Stimulated activated naive CD8-positive, alpha-beta T cell treated with anti-CD3 and anti-CD28 coated beads, Interleukin-15, amount 100 ng/mL, for 72 hours (primary cell): Measurements from ENCODE around the gene ZNF74.
"Not testable (repeated sequence)": the region's sequence is repeated elsewhere in the genome, so short reads cannot be mapped to it uniquely, and the experiment has no call there.

ENCODE experiments used
- ATAC-seq: fragments of 150-1000 bp; cut with Tn5 transposase; 2 replicates; pipeline ENCODE4 v1.10.0; 2021; ENCODE audit warnings: mild to moderate bottlenecking, moderate library complexity
- DNase-seq, 2 donors: peaks; one replicate each; pipeline ENCODE4 v3.0.0; 2021 to 2022
- H3K27ac Mint-ChIP-seq, 2 donors: one replicate each; pipeline ENCODE4 v1.8.0; 2022; ENCODE audit warnings: mild to moderate bottlenecking in 2 of 2, mixed read lengths in 2 of 2, moderate library complexity in 2 of 2
- H3K27me3 Mint-ChIP-seq: one replicate; pipeline ENCODE4 v1.8.0; 2022; ENCODE audit warnings: mixed read lengths
- H3K4me1 Mint-ChIP-seq: one replicate; pipeline ENCODE4 v1.8.0; 2022; ENCODE audit warnings: mild to moderate bottlenecking, mixed read lengths
- H3K4me3 Mint-ChIP-seq, 2 donors: one replicate each; pipeline ENCODE4 v1.8.0; 2022; ENCODE audit warnings: mild to moderate bottlenecking in 2 of 2, mixed read lengths in 2 of 2, moderate library complexity in 1 of 2
- H3K9me3 Mint-ChIP-seq, 2 donors: one replicate each; pipeline ENCODE4 v1.8.0; 2022; ENCODE audit warnings: mixed read lengths in 2 of 2

The ZNF74 gene

DNA sequence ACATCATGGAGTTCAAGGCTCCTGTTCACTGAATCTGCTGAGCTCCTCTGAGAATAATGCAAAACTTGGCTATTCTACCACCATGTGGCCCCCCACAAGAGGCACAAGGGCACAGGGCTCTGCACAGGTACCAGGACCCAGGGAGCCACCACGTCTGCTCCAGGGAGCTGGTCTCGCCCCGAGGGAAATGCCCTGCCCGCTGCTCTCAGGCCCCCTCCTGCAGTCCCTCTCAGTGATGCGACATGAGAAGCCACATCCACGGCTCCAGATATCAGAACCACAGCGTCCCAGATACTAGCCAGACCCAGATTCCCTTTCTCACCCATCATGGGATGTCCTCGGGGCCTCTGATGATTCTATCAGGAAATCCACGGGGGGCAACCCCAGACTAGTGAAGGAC, 27.1 kb upstream of the ZNF74 start:
- peaks cover 18% of the 10 kb centered on the region for H3K4me1 Mint-ChIP-seq
- H3K27ac Mint-ChIP-seq, DNase-seq, H3K4me3 Mint-ChIP-seq, ATAC-seq, H3K9me3 Mint-ChIP-seq, H3K27me3 Mint-ChIP-seq: not testable (repeated sequence)

DNA sequence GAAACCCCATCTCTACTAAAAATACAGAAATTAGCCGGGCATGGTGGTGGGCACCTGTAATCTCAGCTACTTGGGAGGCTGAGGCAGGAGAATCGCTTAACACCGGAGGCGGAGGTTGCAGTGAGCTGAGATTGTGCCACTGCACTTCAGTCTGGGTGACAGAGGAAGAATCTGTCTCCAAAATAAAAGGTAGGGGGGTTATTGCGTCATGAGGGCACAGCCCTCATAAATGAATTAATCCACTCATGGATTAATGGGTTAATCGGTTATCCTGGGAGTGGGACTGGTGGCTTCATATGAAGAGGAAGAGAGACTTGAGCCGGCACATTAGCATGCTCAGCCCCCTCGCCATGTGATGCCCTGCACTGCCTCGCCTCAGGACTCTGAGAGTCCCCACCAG, 25.1 kb upstream of the ZNF74 start:
- H3K4me1 Mint-ChIP-seq, H3K27me3 Mint-ChIP-seq, H3K4me3 Mint-ChIP-seq, DNase-seq, H3K9me3 Mint-ChIP-seq, H3K27ac Mint-ChIP-seq, ATAC-seq: not testable (repeated sequence)

DNA sequence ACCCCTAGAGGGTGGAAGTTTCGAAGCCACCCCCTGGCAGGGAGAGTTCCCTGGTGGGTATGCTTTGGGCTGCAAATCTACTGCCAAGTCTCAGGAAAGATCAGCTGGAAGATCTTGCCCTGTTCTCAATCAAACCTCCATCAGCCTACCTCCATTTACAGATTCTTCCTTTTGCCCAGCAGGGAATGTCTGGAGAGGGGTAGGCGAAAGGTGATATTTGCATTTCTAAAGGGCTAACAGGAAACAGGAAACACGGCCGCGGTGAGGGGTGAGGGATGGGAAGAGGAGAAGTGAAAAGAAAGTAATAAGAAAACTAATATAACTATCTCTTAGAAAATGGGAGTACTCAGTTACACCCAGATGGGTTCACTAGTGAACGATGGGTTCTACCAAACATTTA, 22.3 kb upstream of the ZNF74 start:
- not testable (repeated sequence) for ATAC-seq, H3K9me3 Mint-ChIP-seq, H3K27ac Mint-ChIP-seq, H3K4me1 Mint-ChIP-seq, H3K27me3 Mint-ChIP-seq, DNase-seq
- peak overlapping the region in 1 of 2 donors; percentile 37 for H3K4me3 Mint-ChIP-seq

DNA sequence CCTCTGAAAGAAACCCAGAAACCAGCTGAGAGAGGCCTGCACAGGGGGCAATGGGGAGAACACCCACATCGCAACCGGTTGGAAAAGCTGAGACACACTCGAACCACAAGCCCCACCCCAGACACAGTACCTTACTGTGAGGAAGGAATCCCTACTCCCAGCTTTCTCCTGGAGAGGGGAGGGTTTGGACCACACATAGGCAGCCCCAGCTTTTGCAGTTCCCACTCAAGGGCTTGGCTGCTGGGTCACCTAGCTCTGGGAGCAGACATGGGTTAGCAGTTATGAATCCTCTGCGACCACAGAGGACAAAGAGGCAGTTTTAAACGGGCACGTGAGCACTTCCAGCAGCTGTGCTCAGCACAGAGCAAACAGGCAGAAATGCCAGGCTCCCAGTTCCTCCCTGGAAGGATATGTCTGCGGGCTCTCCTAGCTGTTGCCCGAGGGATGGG, 21.5 kb upstream of the ZNF74 start:
- not testable (repeated sequence) for H3K4me3 Mint-ChIP-seq, H3K27me3 Mint-ChIP-seq, H3K9me3 Mint-ChIP-seq, H3K27ac Mint-ChIP-seq, DNase-seq, H3K4me1 Mint-ChIP-seq
- ATAC-seq: peak; percentile 54

DNA sequence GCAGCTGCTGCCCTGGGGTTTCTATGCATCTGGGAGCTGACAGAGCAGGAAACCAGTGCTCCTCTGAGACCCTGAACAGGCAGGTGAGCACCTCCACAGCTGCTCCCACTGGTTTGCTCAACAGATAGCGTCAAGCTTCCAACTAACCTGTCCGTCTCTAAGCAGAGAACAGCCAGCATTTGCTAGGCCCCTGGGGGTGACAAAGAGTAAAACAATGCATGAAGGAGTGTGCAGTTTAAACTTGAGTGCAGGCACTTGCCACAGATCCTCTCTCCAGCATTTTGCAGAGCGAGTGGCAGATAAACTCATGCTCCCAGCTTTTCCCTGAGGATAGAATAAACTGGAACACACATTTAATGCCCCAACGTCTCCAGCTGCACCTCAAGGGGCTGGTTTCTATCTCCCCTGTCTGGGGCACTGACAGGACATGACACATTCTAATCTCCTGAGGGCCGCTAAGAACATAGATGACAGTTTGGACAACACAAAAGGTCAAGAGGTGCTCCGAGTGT, 20.7 kb upstream of the ZNF74 start:
- not testable (repeated sequence) for ATAC-seq, H3K4me1 Mint-ChIP-seq, H3K9me3 Mint-ChIP-seq, DNase-seq, H3K27me3 Mint-ChIP-seq, H3K27ac Mint-ChIP-seq, H3K4me3 Mint-ChIP-seq

DNA sequence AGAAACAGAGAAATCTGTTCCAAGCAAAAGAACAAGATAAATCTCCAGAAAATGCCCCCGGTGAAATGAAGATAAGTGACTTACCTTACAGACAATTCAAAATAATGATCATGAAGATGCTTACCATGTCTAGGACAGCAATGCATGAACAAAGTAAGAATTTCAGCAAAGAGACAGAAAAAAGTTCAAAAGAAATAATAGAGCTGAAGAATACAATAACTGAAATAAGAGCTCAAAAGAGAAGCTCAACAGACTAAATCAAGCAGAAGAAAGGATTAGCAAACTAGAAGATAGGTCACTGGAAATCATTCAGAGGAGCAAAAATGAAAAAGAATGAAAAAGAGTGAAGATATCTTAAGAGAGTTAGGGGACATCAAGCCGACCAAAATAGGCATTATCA, 19.8 kb upstream of the ZNF74 start:
- not testable (repeated sequence) for H3K27ac Mint-ChIP-seq, H3K4me3 Mint-ChIP-seq, H3K4me1 Mint-ChIP-seq, DNase-seq, ATAC-seq, H3K9me3 Mint-ChIP-seq, H3K27me3 Mint-ChIP-seq

DNA sequence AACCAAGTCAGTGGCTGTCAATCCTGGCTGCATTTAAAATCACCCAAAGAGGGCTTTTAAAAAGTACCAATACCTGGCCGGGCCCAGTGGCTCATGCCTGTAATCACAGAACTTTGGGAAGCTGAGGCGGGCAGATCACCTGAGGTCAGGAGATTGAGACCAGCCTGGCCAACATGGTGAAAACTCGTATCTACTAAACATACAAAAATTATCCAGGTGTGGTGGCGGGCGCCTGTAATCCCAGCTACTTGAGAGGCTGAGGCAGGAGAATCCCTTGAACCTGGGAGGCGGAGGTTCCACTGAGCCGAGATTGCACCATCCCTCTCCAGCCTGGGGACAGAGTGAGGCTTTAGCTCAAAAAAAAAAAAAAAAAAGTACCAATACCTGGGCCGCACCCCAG, 17.7 kb upstream of the ZNF74 start:
- H3K27ac Mint-ChIP-seq: not testable (repeated sequence)

DNA sequence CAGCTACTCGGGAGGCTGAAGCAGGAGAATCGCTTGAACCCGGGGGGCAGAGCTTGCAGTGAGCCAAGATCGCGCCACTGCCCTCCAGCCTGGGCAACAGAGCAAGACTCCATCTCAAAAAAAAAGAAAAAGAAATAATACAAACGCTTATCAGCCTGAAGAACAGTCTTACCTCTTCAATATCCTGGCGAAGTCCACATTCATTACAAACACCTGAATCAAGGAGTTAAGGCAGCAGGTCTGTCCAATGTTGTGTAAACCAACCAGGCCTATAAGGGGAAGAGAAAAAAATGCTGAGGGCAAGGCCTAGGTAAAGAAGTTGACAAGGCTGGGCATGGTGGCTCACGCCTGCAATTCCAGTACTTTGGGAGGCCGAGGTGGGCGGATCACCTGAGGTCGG, 17.0 kb upstream of the ZNF74 start:
- not testable (repeated sequence) for H3K9me3 Mint-ChIP-seq, DNase-seq, ATAC-seq, H3K4me3 Mint-ChIP-seq, H3K4me1 Mint-ChIP-seq, H3K27me3 Mint-ChIP-seq
- H3K27ac Mint-ChIP-seq: peak overlapping the region in 1 of 2 donors; percentile 12

More for the DNA sequence above, 17.7 kb upstream of the ZNF74 start:
- DNase-seq, ATAC-seq, H3K9me3 Mint-ChIP-seq, H3K4me1 Mint-ChIP-seq, H3K4me3 Mint-ChIP-seq, H3K27me3 Mint-ChIP-seq: not testable (repeated sequence)

DNA sequence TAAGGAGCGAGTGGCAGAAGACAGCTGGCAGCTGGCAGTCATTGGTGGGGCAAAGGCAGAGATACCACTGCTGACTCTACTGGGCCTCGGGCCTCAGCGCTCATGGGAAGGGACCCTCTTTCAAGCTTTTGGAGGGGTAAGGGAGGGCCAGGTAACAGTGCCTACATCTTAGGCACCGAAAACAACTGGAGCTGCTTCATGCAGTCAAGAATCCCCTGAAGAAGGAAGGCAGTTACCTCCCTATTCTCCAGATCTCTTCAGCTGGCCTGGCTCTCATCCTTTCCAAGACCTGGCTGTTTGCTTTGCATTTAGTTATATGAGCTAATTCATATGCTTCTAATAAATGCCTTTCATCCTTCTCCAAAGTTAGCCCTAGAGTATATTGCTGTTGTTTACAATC, 15.8 kb upstream of the ZNF74 start:
- Mint-ChIP-seq H3K27me3 (no peaks in the 10 kb centered on the region), H3K9me3 (no peaks in the 10 kb centered on the region), H3K27ac (no peak overlapping the region), H3K4me1 (no peaks in the 10 kb centered on the region), H3K4me3 (no peak overlapping the region)
- ATAC-seq (no peak), DNase-seq (no peak)

DNA sequence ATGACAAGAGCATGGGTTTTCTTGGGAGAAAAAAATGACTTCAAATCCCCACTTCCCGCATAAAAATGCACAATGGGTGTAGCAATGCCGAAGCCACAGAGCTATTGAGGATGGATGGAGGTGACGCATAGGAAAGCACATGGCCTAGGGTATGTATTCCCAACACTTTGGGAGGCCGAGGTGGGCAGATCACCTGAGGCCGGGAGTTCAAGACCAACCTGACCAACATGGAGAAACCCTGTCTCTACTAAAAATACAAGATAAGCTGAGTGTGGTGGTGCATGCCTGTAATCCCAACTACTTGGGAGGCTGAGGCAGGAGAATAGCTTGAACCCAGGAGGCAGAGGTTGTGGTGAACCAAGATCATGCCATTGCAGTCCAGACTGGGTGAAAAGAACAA, 15.3 kb upstream of the ZNF74 start:
- ATAC-seq, H3K27me3 Mint-ChIP-seq, DNase-seq, H3K4me1 Mint-ChIP-seq, H3K4me3 Mint-ChIP-seq, H3K27ac Mint-ChIP-seq, H3K9me3 Mint-ChIP-seq: not testable (repeated sequence)

DNA sequence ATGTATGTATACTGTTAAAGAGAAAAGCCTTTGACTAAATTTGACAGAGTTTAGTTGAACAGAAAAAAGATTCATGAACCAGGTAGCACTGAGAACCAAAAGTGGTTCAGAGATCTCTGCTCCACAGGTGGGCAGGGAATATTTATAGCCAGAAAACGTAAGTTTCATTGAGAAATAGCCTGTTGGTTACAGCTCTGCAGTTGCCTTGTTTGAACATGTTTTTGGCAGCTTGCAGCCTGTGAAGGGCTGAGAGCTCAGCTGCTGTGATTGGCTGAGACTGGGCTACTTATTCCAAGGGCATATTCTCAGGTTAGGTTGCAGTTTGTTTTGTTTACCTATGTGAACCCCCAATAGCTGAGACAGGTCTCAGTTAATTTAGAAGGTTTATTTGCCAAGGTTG, 13.5 kb upstream of the ZNF74 start:
- no peak for ATAC-seq
- no peaks in the 10 kb centered on the region for H3K9me3 Mint-ChIP-seq

DNA sequence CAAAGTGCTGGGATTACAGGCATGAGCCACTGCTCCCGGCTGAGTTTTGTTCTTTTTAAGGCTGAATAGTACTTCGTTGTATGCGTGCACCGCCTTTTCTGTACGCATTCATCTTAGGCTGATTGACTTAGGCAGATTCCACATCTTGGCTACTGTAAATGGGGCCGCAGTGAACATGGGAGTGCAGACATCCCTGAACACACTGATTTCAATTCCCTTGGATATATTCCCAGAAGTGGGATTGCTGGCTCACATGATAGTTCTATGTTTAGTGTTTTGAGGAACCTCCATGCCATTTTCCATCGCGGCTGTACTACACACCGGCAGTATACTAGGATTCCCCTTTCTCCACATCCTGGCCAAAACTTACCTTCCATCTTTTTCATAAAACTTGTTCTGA, 10.4 kb upstream of the ZNF74 start:
- DNase-seq: no peak
- ATAC-seq: no peak
- Mint-ChIP-seq H3K4me1 (no peaks in the 10 kb centered on the region), H3K4me3 (no peak overlapping the region), H3K9me3 (no peaks in the 10 kb centered on the region), H3K27me3 (no peaks in the 10 kb centered on the region), H3K27ac (no peak overlapping the region)

More for the DNA sequence above, 13.5 kb upstream of the ZNF74 start:
- Mint-ChIP-seq H3K4me3 (no peak overlapping the region), H3K27ac (no peak overlapping the region), H3K4me1 (no peaks in the 10 kb centered on the region), H3K27me3 (no peaks in the 10 kb centered on the region)
- DNase-seq: no peak

DNA sequence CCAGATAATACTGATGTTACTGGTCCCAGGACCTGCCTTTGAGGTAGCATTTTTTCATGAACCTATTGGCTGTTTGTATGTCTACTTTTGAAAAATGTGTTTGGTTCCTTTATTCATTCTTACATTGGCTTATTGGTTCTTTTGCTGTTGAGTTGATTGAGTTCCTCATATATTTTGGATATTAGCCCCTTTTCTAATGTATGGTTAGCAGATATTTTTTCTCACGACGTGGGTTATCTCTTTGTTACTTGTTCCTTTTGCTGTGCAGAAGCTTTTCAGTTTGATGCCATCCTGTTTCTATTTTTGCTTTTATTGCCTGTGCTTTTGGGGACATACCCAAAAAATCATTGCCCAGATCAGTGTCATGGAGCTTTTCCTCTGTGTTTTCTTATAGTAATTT, 9.8 kb upstream of the ZNF74 start:
- no peaks in the 10 kb centered on the region for H3K27me3 Mint-ChIP-seq
- no peak overlapping the region for H3K4me3 Mint-ChIP-seq
- no peaks in the 10 kb centered on the region for H3K9me3 Mint-ChIP-seq
- H3K4me1 Mint-ChIP-seq: no peaks in the 10 kb centered on the region
- H3K27ac Mint-ChIP-seq: peak overlapping the region in 1 of 2 donors; percentile 7
- DNase-seq: no peak
- ATAC-seq: no peak

DNA sequence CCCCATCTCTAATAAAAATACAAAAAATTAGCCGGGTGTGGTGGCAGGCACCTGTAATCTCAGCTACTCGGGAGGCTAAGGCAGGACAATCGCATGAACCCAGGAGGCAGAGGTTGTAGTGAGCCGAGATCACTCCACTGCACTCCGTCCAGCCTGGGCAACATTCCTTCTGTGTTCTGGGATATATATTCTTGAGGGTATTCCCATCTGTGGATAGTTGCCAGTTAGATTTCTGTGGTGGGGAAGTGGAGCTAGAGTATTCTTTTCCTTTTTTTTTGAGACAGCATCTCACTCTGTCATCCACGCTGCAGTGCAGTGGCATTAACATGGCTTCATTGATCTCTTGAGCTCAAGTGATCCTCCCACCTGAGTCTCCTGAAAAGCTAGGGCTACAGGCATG, 9.1 kb upstream of the ZNF74 start:
- no peaks in the 10 kb centered on the region for H3K27me3 Mint-ChIP-seq
- H3K4me1 Mint-ChIP-seq: no peaks in the 10 kb centered on the region
- DNase-seq (no peak), ATAC-seq (no peak)
- no peak overlapping the region for H3K4me3 Mint-ChIP-seq
- no peaks in the 10 kb centered on the region for H3K9me3 Mint-ChIP-seq
- H3K27ac Mint-ChIP-seq: no peak overlapping the region

DNA sequence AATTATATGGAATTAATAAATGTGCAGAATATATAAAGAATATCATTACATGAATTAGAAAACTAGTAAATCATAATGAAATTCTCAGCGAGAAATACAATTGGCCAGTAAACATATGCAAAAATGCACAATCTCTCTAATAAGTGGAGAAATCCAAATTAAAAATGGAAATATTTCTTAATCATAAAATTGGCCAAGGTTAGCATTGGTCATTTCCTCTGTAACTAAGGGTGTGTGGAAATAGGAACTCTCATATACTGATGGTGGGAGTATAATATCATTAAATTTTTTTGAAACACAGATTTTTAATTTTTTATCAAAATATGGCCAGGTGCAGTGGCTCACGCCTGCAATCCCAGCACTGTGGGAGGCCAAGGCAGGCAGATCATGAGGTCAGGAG, 7.6 kb upstream of the ZNF74 start:
- ATAC-seq (no peak), DNase-seq (no peak)
- Mint-ChIP-seq H3K27me3 (no peaks in the 10 kb centered on the region), H3K4me1 (no peaks in the 10 kb centered on the region), H3K4me3 (no peak overlapping the region), H3K9me3 (no peaks in the 10 kb centered on the region), H3K27ac (no peak overlapping the region)

DNA sequence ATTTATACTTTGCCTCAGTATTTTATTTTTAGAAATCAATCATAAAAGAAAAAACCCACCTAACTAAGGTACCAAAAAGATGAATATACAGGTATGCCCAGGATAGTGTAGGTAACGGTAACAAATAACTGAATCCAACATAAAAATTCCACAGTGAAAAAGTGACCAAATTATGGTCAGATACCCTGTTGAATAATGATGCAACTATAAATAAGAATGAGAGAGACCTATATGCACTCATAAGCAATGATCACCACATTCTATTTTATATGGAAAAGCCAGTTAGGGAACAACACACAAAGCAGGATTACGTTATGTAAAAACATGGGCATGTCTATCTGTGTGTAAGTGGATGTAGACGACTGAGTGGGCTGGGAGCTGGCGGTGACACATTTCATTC, 7.0 kb upstream of the ZNF74 start:
- H3K27me3 Mint-ChIP-seq: no peaks in the 10 kb centered on the region
- DNase-seq: no peak
- no peak overlapping the region for H3K4me3 Mint-ChIP-seq
- H3K4me1 Mint-ChIP-seq: no peaks in the 10 kb centered on the region
- H3K27ac Mint-ChIP-seq: no peak overlapping the region
- H3K9me3 Mint-ChIP-seq: no peaks in the 10 kb centered on the region
- no peak for ATAC-seq

DNA sequence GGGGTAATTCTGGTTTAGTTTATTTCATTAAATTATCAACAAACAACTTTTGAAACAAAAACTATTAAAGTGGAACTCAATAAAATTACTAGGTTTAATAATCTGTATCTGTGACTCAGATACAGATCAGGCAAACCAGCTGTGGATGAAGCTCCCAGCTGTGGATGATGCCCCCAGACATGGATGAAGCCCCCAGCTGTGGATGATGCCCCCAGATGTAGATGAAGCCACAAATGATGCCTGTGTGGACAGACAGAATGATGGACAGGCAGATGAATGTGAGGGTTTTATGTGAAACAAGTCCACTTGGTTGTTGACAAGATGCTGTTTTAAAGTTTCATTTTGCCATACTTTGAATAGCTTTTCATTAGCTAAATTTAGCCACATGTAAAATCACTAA, 5.8 kb upstream of the ZNF74 start:
- Mint-ChIP-seq H3K27me3 (no peaks in the 10 kb centered on the region), H3K9me3 (no peaks in the 10 kb centered on the region), H3K4me1 (no peaks in the 10 kb centered on the region), H3K4me3 (no peak overlapping the region), H3K27ac (no peak overlapping the region)
- DNase-seq: no peak
- no peak for ATAC-seq
